HepG2 (cell line): ENCODE data around the gene FAM219B. TPM values are rescaled to one million over a fixed set of nuclear protein-coding genes. Genes with fewer than 3 reads are reported as not detected.

Source experiments
- ARID2 ChIP-seq: sonication (generic); formaldehyde crosslinking; IDR thresholded peaks from 2 replicates; pipeline ENCODE4 v1.8.1; 2022; ENCODE audit warnings: mild to moderate bottlenecking, missing genetic modification reagents, borderline replicate concordance
- HIVEP1 ChIP-seq: sonication (generic); formaldehyde crosslinking; IDR thresholded peaks from 2 replicates; pipeline ENCODE4 v1.4.0; 2020; ENCODE audit warnings: mild to moderate bottlenecking, missing genetic modification reagents
- IRF2 ChIP-seq: IDR thresholded peaks from 2 replicates; pipeline ENCODE4 v1.6.1; 2018; ENCODE audit warnings: missing genetic modification reagents, missing compliant biosample characterization
- JUND ChIP-seq: sonication (generic); formaldehyde crosslinking; IDR thresholded peaks from 2 replicates; pipeline ENCODE4 v1.8.0; 2022; ENCODE audit warnings: mild to moderate bottlenecking, missing genetic modification reagents
- KDM6A ChIP-seq: IDR thresholded peaks from 2 replicates; pipeline ENCODE4 v1.6.1; 2016; ENCODE audit warnings: low read depth
- REL ChIP-seq: sonication (generic); formaldehyde crosslinking; conservative IDR thresholded peaks from 2 replicates; pipeline ENCODE4 v1.8.0; 2022; ENCODE audit warnings: mild to moderate bottlenecking, missing genetic modification reagents, moderate library complexity
- TBX3 ChIP-seq: fragments of 450-650 bp; IDR thresholded peaks from 2 replicates; pipeline ENCODE4 v1.6.1; 2017; ENCODE audit warnings: antibody characterized with exemption, mild to moderate bottlenecking, inconsistent platforms, borderline replicate concordance
- TSC22D2 ChIP-seq: sonication (generic); formaldehyde crosslinking; IDR thresholded peaks from 2 replicates; pipeline ENCODE4 v1.5.1; 2020; ENCODE audit warnings: missing genetic modification reagents, mild to moderate bottlenecking, borderline replicate concordance
- ZNF737 ChIP-seq: sonication (generic); formaldehyde crosslinking; IDR thresholded peaks from 2 replicates; pipeline ENCODE4 v1.5.0; 2020; ENCODE audit warnings: missing genetic modification reagents, mild to moderate bottlenecking, borderline replicate concordance
- ZSCAN25 ChIP-seq: sonication (generic); formaldehyde crosslinking; IDR thresholded peaks from 2 replicates; pipeline ENCODE4 v1.8.0; 2022; ENCODE audit warnings: mild to moderate bottlenecking, missing genetic modification reagents
- ZSCAN30 ChIP-seq: sonication (generic); formaldehyde crosslinking; IDR thresholded peaks from 2 replicates; pipeline ENCODE4 v1.5.0; 2020; ENCODE audit warnings: mild to moderate bottlenecking, missing genetic modification reagents
- polyA plus RNA-seq, 8 experiments: library from polyadenylated mRNA; depleted of rRNA in 3 of 8; stranded (reverse) in 7 of 8; unstranded in 1 of 8; fragments of >200 nt; fragmentation: Illumina TruSeq in 4 of 8; extraction: Trizol in 4 of 8; gene quantifications; 2 replicates each; pipeline versions ENCODE4 v1.2.1 to v1.2.3, GENCODE V29; 2011 to 2016; ENCODE audit warnings: low read depth in 4 of 8, missing spikeins in 1 of 8, mixed read lengths in 1 of 8; ENCODE audit not compliant: insufficient read depth in 1 of 8
- total RNA-seq, 5 experiments: library from RNA; depleted of rRNA; stranded (reverse); fragments of >200 nt; fragmentation: Illumina TruSeq; extraction: Trizol; gene quantifications; 2 replicates each; pipeline ENCODE4 v1.2.3, GENCODE V29; 2016; ENCODE audit warnings: low read depth in 1 of 5
- TF ChIP-seq, protein P1 (sequence below): IDR thresholded peaks from 2 replicates; pipeline ENCODE4 v1.6.1; 2016; ENCODE audit warnings: low read depth, missing genetic modification reagents, missing compliant biosample characterization
- TF ChIP-seq, protein P2 (sequence below): sonication (generic); formaldehyde crosslinking; IDR thresholded peaks from 2 replicates; pipeline ENCODE4 v1.8.1; 2023; ENCODE audit warnings: mild to moderate bottlenecking, missing genetic modification reagents, borderline replicate concordance
- TF ChIP-seq, protein P3 (sequence below): sonication (generic); formaldehyde crosslinking; IDR thresholded peaks from 2 replicates; pipeline ENCODE4 v1.8.1; 2023; ENCODE audit warnings: missing genetic modification reagents, mild to moderate bottlenecking, borderline replicate concordance
- TF ChIP-seq, protein P4 (sequence below): sonication (generic); formaldehyde crosslinking; IDR thresholded peaks from 2 replicates; pipeline ENCODE4 v1.4.0; 2020; ENCODE audit warnings: missing genetic modification reagents
- TF ChIP-seq, protein P5 (sequence below): sonication (generic); formaldehyde crosslinking; IDR thresholded peaks from 2 replicates; pipeline ENCODE4 v1.4.0; 2020; ENCODE audit warnings: missing genetic modification reagents

FAM219B gene
- total and polyA plus RNA-seq, 2 of the 13 experiments (the other 11 are each of a cell fraction or from before 2014, with no cell fraction given), result 36.6 to 50.2 TPM

DNA sequence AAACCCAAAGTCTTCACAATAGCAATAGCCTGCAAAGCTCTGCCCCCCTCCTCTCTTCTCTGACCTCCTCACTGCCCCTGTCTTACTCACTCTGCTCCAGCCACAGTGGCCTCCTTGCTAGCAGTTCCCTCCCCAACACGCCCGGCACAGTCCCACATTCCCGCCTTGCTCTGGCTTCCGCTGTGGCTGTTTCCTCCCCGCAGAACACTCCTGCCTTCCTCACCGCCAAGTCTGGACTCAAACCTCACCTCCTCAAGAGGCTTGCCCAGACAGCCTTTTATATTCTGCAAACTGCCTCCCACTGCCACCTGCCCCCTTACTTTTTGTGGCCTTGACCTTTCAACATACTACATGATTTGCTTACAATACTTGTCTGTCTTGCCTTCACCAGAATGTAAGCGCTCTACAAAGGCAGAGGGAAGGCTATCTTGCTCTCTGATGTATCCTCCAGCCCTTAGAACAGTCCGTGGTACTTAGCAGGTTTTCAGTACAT, 17.2 kb downstream of the FAM219B start (continued):
- TF ChIP-seq, protein P1, sequence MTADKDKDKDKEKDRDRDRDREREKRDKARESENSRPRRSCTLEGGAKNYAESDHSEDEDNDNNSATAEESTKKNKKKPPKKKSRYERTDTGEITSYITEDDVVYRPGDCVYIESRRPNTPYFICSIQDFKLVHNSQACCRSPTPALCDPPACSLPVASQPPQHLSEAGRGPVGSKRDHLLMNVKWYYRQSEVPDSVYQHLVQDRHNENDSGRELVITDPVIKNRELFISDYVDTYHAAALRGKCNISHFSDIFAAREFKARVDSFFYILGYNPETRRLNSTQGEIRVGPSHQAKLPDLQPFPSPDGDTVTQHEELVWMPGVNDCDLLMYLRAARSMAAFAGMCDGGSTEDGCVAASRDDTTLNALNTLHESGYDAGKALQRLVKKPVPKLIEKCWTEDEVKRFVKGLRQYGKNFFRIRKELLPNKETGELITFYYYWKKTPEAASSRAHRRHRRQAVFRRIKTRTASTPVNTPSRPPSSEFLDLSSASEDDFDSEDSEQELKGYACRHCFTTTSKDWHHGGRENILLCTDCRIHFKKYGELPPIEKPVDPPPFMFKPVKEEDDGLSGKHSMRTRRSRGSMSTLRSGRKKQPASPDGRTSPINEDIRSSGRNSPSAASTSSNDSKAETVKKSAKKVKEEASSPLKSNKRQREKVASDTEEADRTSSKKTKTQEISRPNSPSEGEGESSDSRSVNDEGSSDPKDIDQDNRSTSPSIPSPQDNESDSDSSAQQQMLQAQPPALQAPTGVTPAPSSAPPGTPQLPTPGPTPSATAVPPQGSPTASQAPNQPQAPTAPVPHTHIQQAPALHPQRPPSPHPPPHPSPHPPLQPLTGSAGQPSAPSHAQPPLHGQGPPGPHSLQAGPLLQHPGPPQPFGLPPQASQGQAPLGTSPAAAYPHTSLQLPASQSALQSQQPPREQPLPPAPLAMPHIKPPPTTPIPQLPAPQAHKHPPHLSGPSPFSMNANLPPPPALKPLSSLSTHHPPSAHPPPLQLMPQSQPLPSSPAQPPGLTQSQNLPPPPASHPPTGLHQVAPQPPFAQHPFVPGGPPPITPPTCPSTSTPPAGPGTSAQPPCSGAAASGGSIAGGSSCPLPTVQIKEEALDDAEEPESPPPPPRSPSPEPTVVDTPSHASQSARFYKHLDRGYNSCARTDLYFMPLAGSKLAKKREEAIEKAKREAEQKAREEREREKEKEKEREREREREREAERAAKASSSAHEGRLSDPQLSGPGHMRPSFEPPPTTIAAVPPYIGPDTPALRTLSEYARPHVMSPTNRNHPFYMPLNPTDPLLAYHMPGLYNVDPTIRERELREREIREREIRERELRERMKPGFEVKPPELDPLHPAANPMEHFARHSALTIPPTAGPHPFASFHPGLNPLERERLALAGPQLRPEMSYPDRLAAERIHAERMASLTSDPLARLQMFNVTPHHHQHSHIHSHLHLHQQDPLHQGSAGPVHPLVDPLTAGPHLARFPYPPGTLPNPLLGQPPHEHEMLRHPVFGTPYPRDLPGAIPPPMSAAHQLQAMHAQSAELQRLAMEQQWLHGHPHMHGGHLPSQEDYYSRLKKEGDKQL, result no peak
- TF ChIP-seq, protein P2, sequence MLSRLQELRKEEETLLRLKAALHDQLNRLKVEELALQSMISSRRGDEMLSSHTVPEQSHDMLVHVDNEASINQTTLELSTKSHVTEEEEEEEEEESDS (CRISPR knock-in tag), result peak; percentile 28; the same call in 1 of the 2 replicates
- TF ChIP-seq, protein P3, sequence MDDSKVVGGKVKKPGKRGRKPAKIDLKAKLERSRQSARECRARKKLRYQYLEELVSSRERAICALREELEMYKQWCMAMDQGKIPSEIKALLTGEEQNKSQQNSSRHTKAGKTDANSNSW (CRISPR knock-in tag), result no peak
- TF ChIP-seq ZSCAN30 (CRISPR knock-in tag) (no peak), REL (CRISPR knock-in tag) (no peak), IRF2 (no peak), TBX3 (no peak), ZNF737 (no peak), ZSCAN25 (CRISPR knock-in tag) (no peak), HIVEP1 (no peak), ARID2 (CRISPR knock-in tag) (no peak), TSC22D2 (CRISPR knock-in tag) (no peak), KDM6A (no peak), JUND (no peak)
- TF ChIP-seq, protein P4, sequence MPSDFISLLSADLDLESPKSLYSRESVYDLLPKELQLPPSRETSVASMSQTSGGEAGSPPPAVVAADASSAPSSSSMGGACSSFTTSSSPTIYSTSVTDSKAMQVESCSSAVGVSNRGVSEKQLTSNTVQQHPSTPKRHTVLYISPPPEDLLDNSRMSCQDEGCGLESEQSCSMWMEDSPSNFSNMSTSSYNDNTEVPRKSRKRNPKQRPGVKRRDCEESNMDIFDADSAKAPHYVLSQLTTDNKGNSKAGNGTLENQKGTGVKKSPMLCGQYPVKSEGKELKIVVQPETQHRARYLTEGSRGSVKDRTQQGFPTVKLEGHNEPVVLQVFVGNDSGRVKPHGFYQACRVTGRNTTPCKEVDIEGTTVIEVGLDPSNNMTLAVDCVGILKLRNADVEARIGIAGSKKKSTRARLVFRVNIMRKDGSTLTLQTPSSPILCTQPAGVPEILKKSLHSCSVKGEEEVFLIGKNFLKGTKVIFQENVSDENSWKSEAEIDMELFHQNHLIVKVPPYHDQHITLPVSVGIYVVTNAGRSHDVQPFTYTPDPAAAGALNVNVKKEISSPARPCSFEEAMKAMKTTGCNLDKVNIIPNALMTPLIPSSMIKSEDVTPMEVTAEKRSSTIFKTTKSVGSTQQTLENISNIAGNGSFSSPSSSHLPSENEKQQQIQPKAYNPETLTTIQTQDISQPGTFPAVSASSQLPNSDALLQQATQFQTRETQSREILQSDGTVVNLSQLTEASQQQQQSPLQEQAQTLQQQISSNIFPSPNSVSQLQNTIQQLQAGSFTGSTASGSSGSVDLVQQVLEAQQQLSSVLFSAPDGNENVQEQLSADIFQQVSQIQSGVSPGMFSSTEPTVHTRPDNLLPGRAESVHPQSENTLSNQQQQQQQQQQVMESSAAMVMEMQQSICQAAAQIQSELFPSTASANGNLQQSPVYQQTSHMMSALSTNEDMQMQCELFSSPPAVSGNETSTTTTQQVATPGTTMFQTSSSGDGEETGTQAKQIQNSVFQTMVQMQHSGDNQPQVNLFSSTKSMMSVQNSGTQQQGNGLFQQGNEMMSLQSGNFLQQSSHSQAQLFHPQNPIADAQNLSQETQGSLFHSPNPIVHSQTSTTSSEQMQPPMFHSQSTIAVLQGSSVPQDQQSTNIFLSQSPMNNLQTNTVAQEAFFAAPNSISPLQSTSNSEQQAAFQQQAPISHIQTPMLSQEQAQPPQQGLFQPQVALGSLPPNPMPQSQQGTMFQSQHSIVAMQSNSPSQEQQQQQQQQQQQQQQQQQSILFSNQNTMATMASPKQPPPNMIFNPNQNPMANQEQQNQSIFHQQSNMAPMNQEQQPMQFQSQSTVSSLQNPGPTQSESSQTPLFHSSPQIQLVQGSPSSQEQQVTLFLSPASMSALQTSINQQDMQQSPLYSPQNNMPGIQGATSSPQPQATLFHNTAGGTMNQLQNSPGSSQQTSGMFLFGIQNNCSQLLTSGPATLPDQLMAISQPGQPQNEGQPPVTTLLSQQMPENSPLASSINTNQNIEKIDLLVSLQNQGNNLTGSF, result 0 out of 2 replicates have a peak, but pooled peaks have one; percentile 6
- TF ChIP-seq, protein P5, sequence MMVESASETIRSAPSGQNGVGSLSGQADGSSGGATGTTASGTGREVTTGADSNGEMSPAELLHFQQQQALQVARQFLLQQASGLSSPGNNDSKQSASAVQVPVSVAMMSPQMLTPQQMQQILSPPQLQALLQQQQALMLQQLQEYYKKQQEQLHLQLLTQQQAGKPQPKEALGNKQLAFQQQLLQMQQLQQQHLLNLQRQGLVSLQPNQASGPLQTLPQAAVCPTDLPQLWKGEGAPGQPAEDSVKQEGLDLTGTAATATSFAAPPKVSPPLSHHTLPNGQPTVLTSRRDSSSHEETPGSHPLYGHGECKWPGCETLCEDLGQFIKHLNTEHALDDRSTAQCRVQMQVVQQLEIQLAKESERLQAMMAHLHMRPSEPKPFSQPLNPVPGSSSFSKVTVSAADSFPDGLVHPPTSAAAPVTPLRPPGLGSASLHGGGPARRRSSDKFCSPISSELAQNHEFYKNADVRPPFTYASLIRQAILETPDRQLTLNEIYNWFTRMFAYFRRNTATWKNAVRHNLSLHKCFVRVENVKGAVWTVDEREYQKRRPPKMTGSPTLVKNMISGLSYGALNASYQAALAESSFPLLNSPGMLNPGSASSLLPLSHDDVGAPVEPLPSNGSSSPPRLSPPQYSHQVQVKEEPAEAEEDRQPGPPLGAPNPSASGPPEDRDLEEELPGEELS (CRISPR knock-in tag), result no peak
